ENCODE results near the gene WSB1. TPM values are rescaled to one million over a fixed set of nuclear protein-coding genes. Genes with fewer than 3 reads are reported as not detected.

Gene WSB1
- total RNA-seq, 1 donor from 2014 or later = 256 TPM

DNA sequence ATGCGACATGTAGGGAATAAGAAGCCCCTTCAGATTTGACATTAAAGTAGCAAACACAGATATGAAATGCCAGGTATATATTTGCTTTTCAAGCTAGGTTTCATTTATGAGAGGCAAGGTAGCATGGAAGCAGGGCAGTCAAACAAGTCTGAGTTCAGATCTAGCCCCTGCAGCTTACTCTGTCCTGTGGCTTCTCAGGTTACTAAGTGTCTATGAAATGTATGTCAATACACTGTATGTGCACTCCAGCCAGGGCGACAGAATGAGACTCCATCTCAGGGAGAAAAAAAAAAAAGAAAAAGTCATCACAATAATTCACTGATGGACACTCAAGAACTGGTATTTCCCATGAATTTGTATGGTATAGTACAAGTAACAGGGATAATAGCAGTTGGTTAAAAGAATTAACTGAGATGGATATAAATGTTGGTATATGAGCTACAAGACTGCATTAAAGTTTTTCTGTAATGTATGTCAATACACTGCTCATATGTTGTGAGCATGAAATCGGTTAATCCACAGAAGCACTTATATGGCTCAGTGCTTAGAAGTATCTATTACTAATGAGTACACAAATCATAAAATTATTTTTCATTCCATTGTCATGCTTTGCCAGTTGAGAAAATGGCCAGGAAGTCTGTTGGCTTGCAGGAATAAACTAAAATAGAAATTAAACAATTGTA, 2.9 kb upstream of the WSB1 start:
- Histone ChIP-seq H3K27me3 (ENCODE audit: control insufficient read depth, insufficient read depth, low read length) (no peaks in the 10 kb centered on the region), H3K36me3 (ENCODE audit: control insufficient read depth, insufficient read depth, low read length) (no peaks in the 10 kb centered on the region), H3K4me3 (ENCODE audit: low read depth, low read length) (no peak overlapping the region)
- no peak for DNase-seq (ENCODE audit: low read depth)
- FAIRE-seq = no peak
- TF ChIP-seq, protein P1, sequence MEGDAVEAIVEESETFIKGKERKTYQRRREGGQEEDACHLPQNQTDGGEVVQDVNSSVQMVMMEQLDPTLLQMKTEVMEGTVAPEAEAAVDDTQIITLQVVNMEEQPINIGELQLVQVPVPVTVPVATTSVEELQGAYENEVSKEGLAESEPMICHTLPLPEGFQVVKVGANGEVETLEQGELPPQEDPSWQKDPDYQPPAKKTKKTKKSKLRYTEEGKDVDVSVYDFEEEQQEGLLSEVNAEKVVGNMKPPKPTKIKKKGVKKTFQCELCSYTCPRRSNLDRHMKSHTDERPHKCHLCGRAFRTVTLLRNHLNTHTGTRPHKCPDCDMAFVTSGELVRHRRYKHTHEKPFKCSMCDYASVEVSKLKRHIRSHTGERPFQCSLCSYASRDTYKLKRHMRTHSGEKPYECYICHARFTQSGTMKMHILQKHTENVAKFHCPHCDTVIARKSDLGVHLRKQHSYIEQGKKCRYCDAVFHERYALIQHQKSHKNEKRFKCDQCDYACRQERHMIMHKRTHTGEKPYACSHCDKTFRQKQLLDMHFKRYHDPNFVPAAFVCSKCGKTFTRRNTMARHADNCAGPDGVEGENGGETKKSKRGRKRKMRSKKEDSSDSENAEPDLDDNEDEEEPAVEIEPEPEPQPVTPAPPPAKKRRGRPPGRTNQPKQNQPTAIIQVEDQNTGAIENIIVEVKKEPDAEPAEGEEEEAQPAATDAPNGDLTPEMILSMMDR (IDR thresholded peaks at IDR 0.05; ENCODE audit: insufficient read depth, low read length, severe bottlenecking) = no peak

DNA sequence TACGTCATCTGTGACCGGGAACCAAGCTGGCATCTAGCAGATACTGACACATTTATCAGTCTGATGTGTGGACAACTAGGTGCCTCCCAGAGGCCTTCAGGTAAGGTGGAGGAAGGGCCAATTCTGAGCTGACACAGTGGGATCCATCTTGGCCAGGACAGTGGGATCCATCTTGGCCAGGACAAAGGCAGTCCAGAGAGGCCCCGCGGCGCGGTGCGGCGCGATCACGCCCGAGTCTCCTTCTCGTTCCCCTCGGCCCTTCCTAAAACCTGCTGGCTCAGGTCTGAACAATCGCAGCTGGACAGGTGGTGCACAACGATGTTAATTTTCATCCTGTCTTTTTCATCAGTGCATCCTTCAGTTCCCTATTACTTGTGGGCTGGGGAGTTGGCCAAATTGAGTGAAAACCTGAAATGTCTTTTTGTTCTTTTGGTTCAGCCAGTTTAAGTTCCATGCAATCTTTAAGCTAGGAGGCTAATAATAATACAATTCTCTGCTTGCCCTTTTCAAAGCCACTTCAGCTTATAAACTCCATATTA, 486 bp upstream of the WSB1 start:
- FAIRE-seq (no peak), DNase-seq (ENCODE audit: low read depth) (no peak)
- peak overlapping the region; percentile 94 for H3K4me3 ChIP-seq (ENCODE audit: low read depth, low read length)
- H3K36me3 ChIP-seq (ENCODE audit: control insufficient read depth, insufficient read depth, low read length) = no peaks in the 10 kb centered on the region
- TF ChIP-seq, protein P1 (IDR thresholded peaks at IDR 0.05; ENCODE audit: insufficient read depth, low read length, severe bottlenecking) = no peak
- H3K27me3 ChIP-seq (ENCODE audit: control insufficient read depth, insufficient read depth, low read length) = no peaks in the 10 kb centered on the region

DNA sequence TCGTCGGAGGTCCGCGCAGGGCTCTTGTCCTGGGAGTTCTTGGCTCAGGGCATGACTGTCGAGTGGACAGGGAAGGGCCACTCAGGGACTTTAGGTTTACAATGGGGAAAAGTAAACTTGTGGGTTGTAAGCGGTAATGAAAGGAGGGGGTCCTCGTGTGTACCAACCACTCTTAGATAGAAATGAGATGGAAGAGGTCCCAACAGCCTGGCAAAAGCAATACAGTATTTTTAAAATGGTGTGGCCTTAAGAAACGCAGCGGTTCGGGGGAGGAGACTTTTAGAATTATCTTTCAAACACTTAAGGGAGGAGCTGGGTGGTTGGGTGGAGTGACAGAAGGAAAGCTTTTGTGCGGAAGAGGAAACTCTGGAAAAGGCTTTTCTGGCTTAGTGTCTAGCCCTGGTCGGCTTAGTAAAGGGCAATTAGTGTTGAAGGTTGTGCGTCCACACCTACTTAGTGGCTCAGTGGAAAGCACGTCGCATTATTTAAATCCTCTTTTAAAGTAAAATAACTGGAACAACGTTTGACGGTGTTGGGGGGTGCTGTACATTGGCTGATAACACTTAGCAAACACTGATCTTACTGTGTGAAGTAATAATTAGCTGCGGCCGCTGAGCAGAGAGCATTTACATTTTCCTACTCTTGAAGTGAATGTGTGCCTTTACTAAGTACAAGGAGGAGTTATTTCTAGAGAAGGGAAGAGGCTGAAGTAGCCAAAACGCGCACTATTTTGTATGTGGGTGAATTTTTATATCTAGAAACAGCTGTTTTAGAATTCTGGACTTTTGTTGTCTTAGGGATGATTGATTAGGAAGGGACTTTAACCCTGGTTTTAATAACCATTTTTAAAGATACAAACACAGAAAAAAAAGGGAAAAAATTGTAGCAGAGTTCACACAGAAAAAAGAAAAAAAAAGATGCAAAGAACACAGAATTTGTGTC, 1.0 kb downstream of the WSB1 start:
- TF ChIP-seq, protein P1 (IDR thresholded peaks at IDR 0.05; ENCODE audit: insufficient read depth, low read length, severe bottlenecking) = no peak
- peak; percentile 79 for DNase-seq (ENCODE audit: low read depth)
- Histone ChIP-seq H3K36me3 (ENCODE audit: control insufficient read depth, insufficient read depth, low read length) (peaks cover 1% of the 10 kb centered on the region), H3K27me3 (ENCODE audit: control insufficient read depth, insufficient read depth, low read length) (no peaks in the 10 kb centered on the region), H3K4me3 (ENCODE audit: low read depth, low read length) (peak overlapping the region; percentile 94)
- no peak for FAIRE-seq

DNA sequence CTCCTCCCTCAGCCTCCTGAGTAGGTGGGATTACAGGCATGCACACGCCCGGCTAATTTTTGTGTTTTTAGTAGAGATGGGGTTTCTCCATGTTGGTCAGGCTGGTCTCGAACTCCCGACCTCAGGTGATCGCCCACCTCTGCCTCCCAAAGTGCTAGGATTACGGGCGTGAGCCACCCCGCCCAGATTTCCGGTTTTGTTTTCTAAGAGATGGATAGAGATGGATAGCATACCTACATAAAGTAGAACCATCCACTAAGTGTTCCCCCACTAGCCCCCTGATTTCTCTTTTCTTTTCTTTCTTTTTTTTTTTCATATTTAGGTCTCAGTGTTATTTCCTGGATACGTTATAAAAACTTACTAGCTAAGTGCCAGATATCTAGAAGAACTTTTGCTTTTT, 2.0 kb downstream of the WSB1 start:
- Histone ChIP-seq H3K36me3 (ENCODE audit: control insufficient read depth, insufficient read depth, low read length) (peaks cover 1% of the 10 kb centered on the region), H3K27me3 (ENCODE audit: control insufficient read depth, insufficient read depth, low read length) (no peaks in the 10 kb centered on the region), H3K4me3 (ENCODE audit: low read depth, low read length) (peak overlapping the region; percentile 94)
- DNase-seq (ENCODE audit: low read depth) (no peak), FAIRE-seq (no peak)
- TF ChIP-seq, protein P1 (IDR thresholded peaks at IDR 0.05; ENCODE audit: insufficient read depth, low read length, severe bottlenecking) = no peak

DNA sequence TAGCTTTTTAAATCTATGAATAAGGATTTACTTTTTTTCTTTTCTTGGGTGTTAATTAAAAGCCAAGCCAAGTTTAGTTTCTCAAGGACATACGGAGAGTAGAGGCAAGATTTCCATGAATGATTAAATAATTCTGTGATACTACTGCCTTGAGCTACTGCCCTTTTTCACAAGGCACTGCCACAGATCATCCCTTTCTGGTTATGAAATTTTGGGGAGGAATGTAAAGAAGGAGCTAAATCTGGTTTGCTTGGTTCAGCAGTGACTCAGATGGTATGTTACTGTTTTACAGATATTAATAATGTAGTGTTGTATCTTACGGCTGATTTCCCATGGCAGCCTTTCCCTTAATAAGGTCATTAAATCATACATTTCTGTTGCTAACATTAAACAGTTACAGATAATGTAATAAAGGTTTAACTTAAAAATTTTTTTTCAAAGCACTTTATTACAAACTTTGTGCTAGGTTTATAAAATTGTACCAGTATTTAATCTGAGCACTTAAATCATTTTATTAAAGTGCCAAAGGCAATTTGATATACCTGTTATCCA, 2.6 kb downstream of the WSB1 start:
- Histone ChIP-seq H3K36me3 (ENCODE audit: control insufficient read depth, insufficient read depth, low read length) (peaks cover 2% of the 10 kb centered on the region), H3K4me3 (ENCODE audit: low read depth, low read length) (peak overlapping the region; percentile 94), H3K27me3 (ENCODE audit: control insufficient read depth, insufficient read depth, low read length) (no peaks in the 10 kb centered on the region)
- TF ChIP-seq, protein P1 (IDR thresholded peaks at IDR 0.05; ENCODE audit: insufficient read depth, low read length, severe bottlenecking) = no peak
- no peak for FAIRE-seq
- peak; percentile 68 for DNase-seq (ENCODE audit: low read depth)

Measured in bronchial epithelial cell (primary cell).